Activated CD4-positive, alpha-beta memory T cell treated with anti-CD3 and anti-CD28 coated beads for 36 hours (primary cell): ENCODE results near the gene ZNF148. TPM values are rescaled to one million over a fixed set of nuclear protein-coding genes. Genes with fewer than 3 reads are reported as not detected.

Experiments
- CTCF ChIA-PET: fragments of 350-600 bp; sonication (Branson Sonifier 250); formaldehyde crosslinking; loops from one replicate; lab custom pipeline; 2021; ENCODE audit warnings: antibody characterized with exemption, inconsistent platforms; lab: Charles Lee
- POLR2A ChIA-PET: fragments of 350-600 bp; sonication (Branson Sonifier 250); formaldehyde crosslinking; loops from one replicate; lab custom pipeline; 2021; ENCODE audit warnings: antibody characterized with exemption; lab: Charles Lee
- DNase-seq: peaks from one replicate; pipeline ENCODE4 v3.0.0-alpha.2; 2020
- H3K27ac Mint-ChIP-seq: one replicate; pipeline ENCODE4 v1.8.0; 2021; ENCODE audit warnings: mixed read lengths
- H3K27me3 Mint-ChIP-seq: one replicate; pipeline ENCODE4 v1.8.0; 2021; ENCODE audit warnings: mixed read lengths
- H3K36me3 Mint-ChIP-seq: one replicate; pipeline ENCODE4 v1.8.0; 2021; ENCODE audit warnings: mixed read lengths
- H3K4me1 Mint-ChIP-seq: one replicate; pipeline ENCODE4 v1.8.0; 2021; ENCODE audit warnings: low read depth, mixed read lengths
- H3K4me3 Mint-ChIP-seq: one replicate; pipeline ENCODE4 v1.8.0; 2021; ENCODE audit warnings: mild to moderate bottlenecking, mixed read lengths
- H3K9me3 Mint-ChIP-seq: one replicate; pipeline ENCODE4 v1.8.0; 2021; ENCODE audit warnings: mixed read lengths
- intact Hi-C: fragments of 100-400 bp; cut with micrococcal nuclease; formaldehyde crosslinking; loops from one replicate; pipeline ENCODE4 v1.15.1; 2023
- total RNA-seq, 2 experiments: library from RNA; stranded (reverse); gene quantifications; one replicate each; pipeline ENCODE4 v1.2.3, GENCODE V29; 2021

ZNF148 gene
- total RNA-seq, 2 experiments from 2014 or later, result 27.9 to 29.9 TPM

DNA sequence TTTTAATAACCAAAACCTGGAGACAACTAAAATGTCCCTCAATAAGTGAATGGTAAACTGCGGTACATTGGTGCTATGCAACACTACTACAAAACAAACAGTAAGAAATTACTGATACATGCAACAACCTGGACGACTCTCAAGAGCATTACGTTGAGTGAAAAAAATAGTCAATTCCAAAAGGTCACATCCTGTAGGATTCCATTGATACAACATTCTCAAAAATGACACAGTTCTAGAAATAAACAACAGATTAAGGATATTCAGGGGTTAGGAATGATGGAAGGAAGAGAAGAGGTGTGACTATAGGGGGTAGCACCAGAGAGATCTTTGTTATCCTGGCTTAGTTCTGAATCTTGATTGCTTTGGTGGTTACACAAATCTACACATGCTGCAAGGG is 72.2 kb downstream of the ZNF148 start:
- Mint-ChIP-seq H3K36me3 (peaks cover 22% of the 10 kb centered on the region), H3K27me3 (no peaks in the 10 kb centered on the region), H3K4me3 (no peak overlapping the region), H3K9me3 (no peaks in the 10 kb centered on the region), H3K4me1 (peaks cover 16% of the 10 kb centered on the region), H3K27ac (no peak overlapping the region)
- DNase-seq, result no peak
- CTCF ChIA-PET, result no interaction called here
- intact Hi-C loops, result no loop called here
- POLR2A ChIA-PET, result no interaction called here

DNA sequence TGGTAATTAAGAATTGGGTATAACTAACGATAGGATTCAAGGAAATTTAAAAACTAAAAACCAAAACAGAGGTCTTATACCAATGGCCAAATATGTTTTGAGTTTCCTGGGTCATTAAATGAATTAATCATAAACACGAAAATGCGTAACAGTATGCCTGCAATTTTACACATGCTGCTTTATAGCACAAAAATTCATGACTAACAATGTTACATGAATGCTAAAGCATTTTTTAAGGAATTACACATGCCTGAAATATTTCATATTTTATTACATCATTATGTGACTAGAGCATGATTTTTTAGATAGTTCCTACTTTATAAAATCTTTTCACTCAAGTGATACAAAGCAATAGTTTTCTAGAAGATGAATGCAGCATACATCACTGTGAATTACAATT is 74.7 kb downstream of the ZNF148 start:
- Mint-ChIP-seq H3K36me3 (peaks cover 10% of the 10 kb centered on the region), H3K27me3 (no peaks in the 10 kb centered on the region), H3K9me3 (no peaks in the 10 kb centered on the region), H3K4me3 (no peak overlapping the region), H3K27ac (no peak overlapping the region), H3K4me1 (peaks cover 15% of the 10 kb centered on the region)
- POLR2A ChIA-PET, result no interaction called here
- CTCF ChIA-PET, result no interaction called here
- no peak for DNase-seq
- intact Hi-C loops, result no loop called here

DNA sequence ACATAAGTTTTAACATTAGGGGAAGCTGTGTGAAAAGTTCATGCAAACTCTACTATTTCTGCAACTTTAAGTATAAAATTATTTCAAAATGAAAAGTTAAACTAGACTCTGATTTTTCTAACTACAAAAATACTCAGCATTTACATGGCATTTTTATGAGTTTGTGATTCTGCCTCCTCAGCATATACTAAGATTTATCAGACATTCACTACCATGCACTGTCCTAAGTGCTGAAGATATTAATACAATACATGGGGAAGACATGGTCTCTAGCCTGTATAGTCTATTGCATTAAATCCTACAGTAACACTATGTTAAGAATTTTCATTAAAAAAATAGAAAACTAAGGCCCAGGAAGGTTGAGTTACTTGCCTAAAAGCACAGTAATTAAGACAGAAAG is 80.7 kb downstream of the ZNF148 start:
- Mint-ChIP-seq H3K4me3 (no peak overlapping the region), H3K27ac (no peak overlapping the region), H3K36me3 (peaks cover 1% of the 10 kb centered on the region), H3K27me3 (no peaks in the 10 kb centered on the region), H3K9me3 (no peaks in the 10 kb centered on the region), H3K4me1 (peaks cover 23% of the 10 kb centered on the region)
- no peak for DNase-seq
- intact Hi-C loops, result no loop called here
- ChIA-PET CTCF (no interaction called here), POLR2A (no interaction called here)

DNA sequence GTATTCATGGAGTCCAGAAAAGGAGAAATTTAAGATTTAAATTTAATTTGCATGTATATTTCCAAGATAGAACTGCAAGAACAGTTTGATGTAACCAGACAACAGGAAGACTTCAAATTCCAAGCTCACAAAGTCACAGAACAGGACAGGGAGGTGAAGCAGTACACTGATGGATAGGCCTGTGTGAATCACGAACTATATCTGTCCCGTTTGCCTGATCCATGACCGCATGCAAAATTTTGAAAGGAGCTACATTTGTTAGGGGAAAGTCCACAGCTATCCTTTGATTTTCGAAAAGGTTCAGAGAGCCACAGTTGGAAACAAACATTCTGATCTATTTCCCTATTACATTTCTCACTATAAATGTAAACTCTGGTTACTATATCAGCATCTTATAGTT is 83.1 kb downstream of the ZNF148 start:
- intact Hi-C loops, result no loop called here
- Mint-ChIP-seq H3K27me3 (no peaks in the 10 kb centered on the region), H3K36me3 (peaks cover 15% of the 10 kb centered on the region), H3K4me1 (peaks cover 21% of the 10 kb centered on the region), H3K27ac (no peak overlapping the region), H3K9me3 (no peaks in the 10 kb centered on the region), H3K4me3 (no peak overlapping the region)
- ChIA-PET POLR2A (no interaction called here), CTCF (no interaction called here)
- no peak for DNase-seq

DNA sequence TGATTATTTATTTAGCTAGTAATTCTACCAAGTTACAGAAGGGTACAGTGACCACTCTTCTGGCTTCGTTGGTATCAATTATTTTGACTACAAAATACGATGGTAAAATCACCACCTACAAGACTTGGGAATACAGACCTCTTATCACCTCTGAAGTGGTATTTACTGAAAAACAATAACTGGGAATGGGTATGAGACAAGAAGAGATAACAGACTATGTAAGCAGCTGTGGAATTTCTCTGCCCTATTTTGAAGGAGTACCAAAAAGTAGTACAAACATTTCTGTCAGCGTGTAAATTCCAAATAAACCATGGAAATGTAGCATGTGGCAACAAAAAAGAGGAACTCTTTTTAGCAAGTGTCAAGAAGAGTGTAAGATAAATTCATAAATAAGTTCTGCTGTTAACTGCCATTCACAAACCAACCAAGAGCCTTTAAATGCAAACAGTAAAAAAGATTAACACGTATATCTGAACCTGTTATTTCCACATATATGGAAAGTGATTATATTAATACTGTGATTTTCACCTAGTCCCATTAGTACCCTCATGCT is 85.6 kb downstream of the ZNF148 start:
- CTCF ChIA-PET, result no interaction called here
- peaks cover 16% of the 10 kb centered on the region for H3K36me3 Mint-ChIP-seq
- intact Hi-C loops, result no loop called here
- H3K4me3 Mint-ChIP-seq, result no peak overlapping the region
- H3K9me3 Mint-ChIP-seq, result no peaks in the 10 kb centered on the region
- no peak for DNase-seq
- H3K27ac Mint-ChIP-seq, result no peak overlapping the region
- peaks cover 20% of the 10 kb centered on the region for H3K4me1 Mint-ChIP-seq
- POLR2A ChIA-PET, result no interaction called here
- no peaks in the 10 kb centered on the region for H3K27me3 Mint-ChIP-seq

DNA sequence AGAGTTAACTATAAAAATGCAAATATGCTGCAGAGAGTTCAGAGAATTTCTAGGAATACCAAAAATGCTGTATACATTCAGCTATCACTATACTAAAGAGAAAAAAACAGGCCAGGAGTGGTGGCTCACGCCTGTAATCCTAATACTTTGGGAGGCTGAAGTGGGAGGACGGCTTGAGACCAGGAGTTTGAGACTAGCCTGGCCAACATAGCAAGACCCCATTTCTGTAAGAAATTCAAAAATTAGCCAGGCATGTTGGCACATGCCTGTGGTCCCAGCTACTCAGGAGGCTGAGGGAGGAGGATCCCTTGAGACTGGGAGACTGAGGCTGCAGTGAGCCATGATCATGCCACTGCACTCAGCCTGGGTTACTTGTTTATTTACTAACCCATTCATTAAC is 87.9 kb downstream of the ZNF148 start:
- H3K27ac Mint-ChIP-seq, result no peak overlapping the region
- H3K36me3 Mint-ChIP-seq, result peaks cover 15% of the 10 kb centered on the region
- H3K4me3 Mint-ChIP-seq, result no peak overlapping the region
- no peaks in the 10 kb centered on the region for H3K9me3 Mint-ChIP-seq
- H3K4me1 Mint-ChIP-seq, result peaks cover 17% of the 10 kb centered on the region
- intact Hi-C loops, result no loop called here
- POLR2A ChIA-PET, result no interaction called here
- no peaks in the 10 kb centered on the region for H3K27me3 Mint-ChIP-seq
- no peak for DNase-seq
- CTCF ChIA-PET, result no interaction called here

DNA sequence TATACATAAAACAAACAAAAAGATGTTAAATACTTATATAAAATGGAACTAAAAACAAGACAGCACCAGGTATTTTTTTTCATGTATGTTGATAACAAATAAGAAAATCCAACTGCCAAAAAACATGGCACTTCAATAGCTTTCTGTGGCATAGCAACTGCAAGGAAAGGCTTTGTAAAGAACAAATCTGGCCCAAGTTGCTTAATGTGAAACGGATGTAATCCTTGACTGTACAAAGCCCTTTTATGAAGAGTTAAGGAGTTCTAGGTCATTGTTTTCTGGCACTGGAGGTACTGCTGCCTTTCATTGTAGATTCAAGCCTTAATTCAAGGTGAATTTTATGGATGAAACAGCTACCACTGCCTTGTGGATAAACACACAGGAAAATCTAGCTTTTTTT is 93.7 kb downstream of the ZNF148 start:
- peaks cover 2% of the 10 kb centered on the region for H3K4me1 Mint-ChIP-seq
- no peak overlapping the region for H3K27ac Mint-ChIP-seq
- no peak for DNase-seq
- H3K4me3 Mint-ChIP-seq, result no peak overlapping the region
- intact Hi-C loops, result no loop called here
- H3K9me3 Mint-ChIP-seq, result no peaks in the 10 kb centered on the region
- CTCF ChIA-PET, result no interaction called here
- POLR2A ChIA-PET, result interaction anchor here (0.6 kb wide), 1 partner anchor 70 kb away, joined by 3 read pairs; no protein-coding TSS in a partner anchor
- H3K27me3 Mint-ChIP-seq, result no peaks in the 10 kb centered on the region
- peaks cover 11% of the 10 kb centered on the region for H3K36me3 Mint-ChIP-seq

DNA sequence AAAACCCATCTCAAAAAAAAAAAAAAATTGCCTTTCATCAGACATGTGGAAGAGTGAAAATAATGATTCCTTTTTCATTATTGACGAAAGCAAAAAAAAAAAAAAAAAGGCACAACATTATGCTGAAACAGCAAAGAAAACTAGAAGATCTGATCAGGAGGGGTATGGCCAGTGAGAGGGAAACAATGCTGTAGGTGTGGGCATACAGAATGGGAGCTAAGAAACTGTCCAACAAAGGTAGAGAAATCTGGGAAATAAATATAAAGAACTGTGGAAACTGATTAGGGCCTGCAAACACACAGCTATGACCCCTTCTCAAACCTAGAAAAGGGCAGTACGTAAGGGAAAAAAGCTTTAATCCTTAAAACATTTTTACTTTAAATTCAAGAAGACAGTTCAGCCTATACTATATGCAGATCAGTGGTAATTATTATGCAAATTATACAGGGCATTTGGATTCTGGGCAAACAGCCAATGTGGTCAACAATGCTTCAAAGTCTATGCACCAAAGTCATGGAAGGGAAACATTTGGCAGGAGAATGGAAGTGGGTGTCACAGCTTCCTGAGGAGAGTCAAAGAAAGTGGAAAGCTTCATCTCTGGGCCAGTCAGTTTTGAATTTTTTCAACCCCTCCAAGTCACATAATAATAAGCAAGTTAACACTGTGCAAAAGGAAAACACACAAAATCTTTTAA is 94.3 kb downstream of the ZNF148 start:
- H3K27ac Mint-ChIP-seq, result no peak overlapping the region
- no peaks in the 10 kb centered on the region for H3K9me3 Mint-ChIP-seq
- ChIA-PET CTCF (no interaction called here), POLR2A (interaction anchor here (0.6 kb wide), 1 partner anchor 70 kb away, joined by 3 read pairs; no protein-coding TSS in a partner anchor)
- H3K27me3 Mint-ChIP-seq, result no peaks in the 10 kb centered on the region
- intact Hi-C loops, result no loop called here
- peaks cover 12% of the 10 kb centered on the region for H3K36me3 Mint-ChIP-seq
- DNase-seq, result no peak
- H3K4me1 Mint-ChIP-seq, result peaks cover 2% of the 10 kb centered on the region
- H3K4me3 Mint-ChIP-seq, result no peak overlapping the region

DNA sequence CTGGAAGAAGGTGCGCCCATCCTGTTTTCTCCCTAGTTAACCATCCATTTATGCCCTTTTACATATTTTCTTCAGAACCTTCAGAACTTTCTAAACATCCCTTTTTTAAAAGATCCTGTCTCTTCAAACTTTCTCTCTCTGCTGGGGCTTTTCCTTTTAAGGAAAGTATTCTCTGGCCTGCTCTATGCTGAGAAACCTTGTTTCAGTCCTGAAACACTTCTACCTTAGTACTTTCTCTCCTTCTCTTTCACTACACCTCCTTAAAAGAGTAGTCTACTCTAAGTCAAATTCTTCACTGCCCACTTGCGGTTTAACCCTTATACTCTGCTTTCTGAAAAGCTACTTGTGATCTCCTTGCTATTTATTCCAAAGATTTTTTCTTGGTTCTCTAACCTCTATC is 97.0 kb downstream of the ZNF148 start:
- ChIA-PET CTCF (no interaction called here), POLR2A (no interaction called here)
- no peak overlapping the region for H3K27ac Mint-ChIP-seq
- no peak overlapping the region for H3K4me3 Mint-ChIP-seq
- no peaks in the 10 kb centered on the region for H3K9me3 Mint-ChIP-seq
- no peak for DNase-seq
- no peaks in the 10 kb centered on the region for H3K27me3 Mint-ChIP-seq
- H3K4me1 Mint-ChIP-seq, result no peaks in the 10 kb centered on the region
- intact Hi-C loops, result no loop called here
- peaks cover 12% of the 10 kb centered on the region for H3K36me3 Mint-ChIP-seq

DNA sequence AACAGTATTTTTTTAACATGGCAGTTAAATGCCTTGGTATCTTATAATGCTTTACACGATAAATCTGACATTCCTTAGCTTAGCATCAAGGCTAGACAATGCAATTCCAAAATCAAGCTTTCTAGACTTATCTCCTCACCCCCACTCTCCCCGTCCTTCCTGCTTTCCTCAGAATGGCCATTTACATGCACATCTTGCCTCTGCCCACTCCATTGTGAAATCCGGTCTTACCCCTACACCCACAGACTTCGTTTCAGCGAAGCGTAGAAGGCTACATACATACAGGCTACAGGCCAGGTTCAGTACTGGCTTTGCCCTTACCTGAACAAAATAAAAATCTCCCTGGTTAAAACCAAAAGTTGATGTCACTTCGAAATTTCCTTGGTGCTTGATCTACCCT is 104.0 kb downstream of the ZNF148 start:
- POLR2A ChIA-PET, result no interaction called here
- intact Hi-C loops, result no loop called here
- H3K9me3 Mint-ChIP-seq, result peaks cover 4% of the 10 kb centered on the region
- no peak overlapping the region for H3K4me3 Mint-ChIP-seq
- peaks cover 28% of the 10 kb centered on the region for H3K36me3 Mint-ChIP-seq
- CTCF ChIA-PET, result no interaction called here
- peaks cover 12% of the 10 kb centered on the region for H3K4me1 Mint-ChIP-seq
- no peak overlapping the region for H3K27ac Mint-ChIP-seq
- no peak for DNase-seq
- no peaks in the 10 kb centered on the region for H3K27me3 Mint-ChIP-seq

DNA sequence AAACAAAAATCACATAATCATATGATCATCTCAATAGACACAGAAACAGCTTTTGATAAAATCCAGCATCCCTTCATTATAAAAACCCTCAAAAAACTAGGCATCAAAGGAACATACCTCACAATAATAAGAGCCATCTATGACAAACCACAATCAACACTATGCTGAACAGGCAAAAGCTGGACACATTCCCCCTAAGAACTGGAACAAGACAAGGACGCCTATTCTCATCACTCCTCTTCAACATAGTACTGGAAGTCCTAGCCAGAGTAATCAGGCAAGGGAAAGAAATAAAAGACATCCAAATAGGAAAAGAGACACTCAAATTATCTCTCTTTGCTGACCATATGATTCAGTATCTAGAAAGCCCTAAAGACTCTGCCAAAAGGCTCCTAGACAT is 107.7 kb downstream of the ZNF148 start:
- DNase-seq, result no peak
- Mint-ChIP-seq H3K27me3 (no peaks in the 10 kb centered on the region), H3K9me3 (peaks cover 4% of the 10 kb centered on the region), H3K4me1 (peaks cover 14% of the 10 kb centered on the region), H3K4me3 (no peak overlapping the region), H3K36me3 (peaks cover 34% of the 10 kb centered on the region), H3K27ac (no peak overlapping the region)
- POLR2A ChIA-PET, result no interaction called here
- CTCF ChIA-PET, result no interaction called here
- intact Hi-C loops, result no loop called here

DNA sequence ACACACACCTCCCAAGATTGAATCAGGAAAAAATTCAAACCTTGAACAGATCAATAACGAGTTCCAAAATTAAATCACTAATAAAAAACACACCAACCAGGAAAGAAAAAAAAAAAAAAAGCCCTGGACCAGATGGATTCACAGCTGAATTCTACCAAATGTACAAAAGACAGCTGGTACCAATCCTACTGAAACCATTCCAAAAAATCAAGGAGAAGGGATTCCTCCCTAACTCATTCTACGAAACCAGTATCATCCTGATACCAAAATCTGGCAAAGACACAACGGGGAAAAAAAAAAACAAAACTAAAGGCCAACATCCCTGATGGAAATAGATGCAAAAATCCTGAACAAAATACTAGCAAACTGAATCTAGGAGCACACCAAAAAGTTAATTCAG is 108.2 kb downstream of the ZNF148 start:
- CTCF ChIA-PET, result no interaction called here
- POLR2A ChIA-PET, result no interaction called here
- peaks cover 14% of the 10 kb centered on the region for H3K4me1 Mint-ChIP-seq
- H3K9me3 Mint-ChIP-seq, result peaks cover 4% of the 10 kb centered on the region
- no peak overlapping the region for H3K27ac Mint-ChIP-seq
- intact Hi-C loops, result no loop called here
- no peaks in the 10 kb centered on the region for H3K27me3 Mint-ChIP-seq
- peaks cover 34% of the 10 kb centered on the region for H3K36me3 Mint-ChIP-seq
- no peak for DNase-seq
- no peak overlapping the region for H3K4me3 Mint-ChIP-seq

DNA sequence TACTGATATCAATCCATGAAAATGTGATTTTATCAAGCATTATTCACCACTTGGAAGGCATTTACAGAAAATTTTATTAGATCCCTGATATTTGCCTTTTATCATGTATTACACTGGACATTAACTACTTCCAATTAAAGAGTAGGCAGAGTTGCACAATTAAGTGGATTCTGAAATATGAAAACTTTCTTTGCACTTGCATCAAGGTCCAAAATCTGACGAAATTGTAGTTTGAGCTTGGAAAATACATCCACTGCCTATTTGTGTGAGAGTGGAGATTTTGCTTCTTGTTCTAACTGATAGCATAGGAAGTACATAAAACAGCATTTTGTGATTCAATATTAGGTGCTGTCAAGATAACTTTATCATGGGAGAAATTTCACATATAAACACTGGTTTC is 113.0 kb downstream of the ZNF148 start:
- H3K27me3 Mint-ChIP-seq, result no peaks in the 10 kb centered on the region
- peaks cover 10% of the 10 kb centered on the region for H3K9me3 Mint-ChIP-seq
- ChIA-PET CTCF (interaction anchor here (1.2 kb wide), 2 partner anchors 11 kb away, joined by 3 to 4 read pairs; no protein-coding TSS in a partner anchor), POLR2A (no interaction called here)
- no peak overlapping the region for H3K4me3 Mint-ChIP-seq
- no peak for DNase-seq
- no peak overlapping the region for H3K27ac Mint-ChIP-seq
- peaks cover 15% of the 10 kb centered on the region for H3K4me1 Mint-ChIP-seq
- intact Hi-C loops, result no loop called here
- H3K36me3 Mint-ChIP-seq, result peaks cover 39% of the 10 kb centered on the region
